Adrenal gland (tissue), 12 donors: Measurements from ENCODE around the gene UBE2J2. TPM values are rescaled to one million over a fixed set of nuclear protein-coding genes. Genes with fewer than 3 reads are reported as not detected.

Source experiments
- DNase-seq, 7 donors: peaks; one replicate each; pipeline ENCODE4 v3.0.0-alpha.2; 2019 to 2020
- H3K27ac ChIP-seq, 5 donors: fragments of 200-600 bp; sonication (generic) in 4 of 5; 1 replicate in 3 of 5; 2 replicates in 2 of 5; pipeline versions ENCODE4 v1.5.1 to v1.8.0; 2016 to 2020; ENCODE audit warnings: mild to moderate bottlenecking in 1 of 5
- H3K27me3 ChIP-seq: fragments of 200-600 bp; 2 replicates; pipeline ENCODE4 v1.8.0; 2021
- H3K36me3 ChIP-seq, 2 donors: fragments of 200-600 bp; replicated peaks in 1 of 2; 1 replicate in 1 of 2; 2 replicates in 1 of 2; pipeline versions ENCODE4 v1.5.1 to v1.8.0; 2018 to 2022
- H3K4me1 ChIP-seq, 2 donors: fragments of 200-600 bp; replicated peaks in 1 of 2; 1 replicate in 1 of 2; 2 replicates in 1 of 2; pipeline versions ENCODE4 v1.5.1 to v1.8.0; 2018 to 2021
- H3K4me3 ChIP-seq, 4 donors: fragments of 200-600 bp; sonication (generic) in 3 of 4; one replicate each; pipeline ENCODE4 v1.5.1; 2016 to 2018
- H3K9me3 ChIP-seq, 3 donors: fragments of 200-600 bp; sonication (generic) in 1 of 3; replicated peaks in 1 of 3; 1 replicate in 2 of 3; 2 replicates in 1 of 3; pipeline versions ENCODE4 v1.5.1 to v1.8.0; 2016 to 2021
- POLR2A ChIP-seq, 2 donors: fragments of 450-650 bp; IDR thresholded peaks; one replicate each; pipeline ENCODE4 v1.6.1; 2017; ENCODE audit warnings: antibody characterized with exemption in 2 of 2, mild to moderate bottlenecking in 2 of 2, moderate library complexity in 1 of 2
- WGBS, 4 donors: extraction: QIAGEN DNeasy Blood & Tissue Kit in 2 of 4; methylation state at CpG; one replicate each; pipeline versions ENCODE4 v1.1.5 to v1.1.7; 2013 to 2017; 5-methylcytosine and 5-hydroxymethylcytosine counted together
- intact Hi-C, 2 donors: fragments of 100-400 bp; cut with DNase I; formaldehyde crosslinking; loops; one replicate each; pipeline versions ENCODE4 v1.14.1 to v1.15.0; 2022 to 2023
- polyA plus RNA-seq, 3 donors: library from polyadenylated mRNA; stranded (reverse); fragments of 200-250 nt in 2 of 3; fragments of 350-450 nt in 1 of 3; fragmentation: Illumina TruSeq in 1 of 3; extraction: RNeasy Lipid Tissue Mini Kit (QIAGEN cat#74804) in 1 of 3; gene quantifications; one replicate each; pipeline ENCODE4 v1.2.3, GENCODE V29; 2013 to 2014
- total RNA-seq, 9 donors: library from RNA; depleted of rRNA in 4 of 9; stranded (reverse); fragments of >200 nt in 4 of 9; fragments of 120-200 nt in 1 of 9; fragmentation: NEBNext Ultra II Directional in 1 of 9; extraction: Animal tissue kit (Norgen Biotek cat#: 25700) in 1 of 9; gene quantifications; one replicate each; pipeline versions ENCODE4 v1.1.0 to v1.2.4, GENCODE V29; 2013 to 2023
- TF ChIP-seq, protein P1 (sequence below), 6 experiments: fragments of 450-650 bp in 4 of 6; fragments of 200-600 bp in 2 of 6; sonication (generic) in 1 of 6; IDR thresholded peaks; 1 replicate in 5 of 6; 2 replicates in 1 of 6; pipeline versions ENCODE4 v1.5.1 to v1.8.0; 2016 to 2021; ENCODE audit warnings: antibody characterized with exemption in 6 of 6, mild to moderate bottlenecking in 2 of 6, moderate library complexity in 1 of 6
- donor health status: healthy with polysubstance abuse.
- donor health status: Bipolar disorder and iron deficiency.
- donor health status: DM: yes; HTN: yes; CAD: no.
- donor health status: DM: no; HTN: no; CAD: no.
- donor health status: DM: no; HTN: no; CAD: no.
- donor health status: DM: yes; HTN: yes; CAD: no.

UBE2J2 gene
- total and polyA plus RNA-seq, 12 donors, result 30.1 to 74.4 (median 49.8) TPM

- TF ChIP-seq, protein P1, sequence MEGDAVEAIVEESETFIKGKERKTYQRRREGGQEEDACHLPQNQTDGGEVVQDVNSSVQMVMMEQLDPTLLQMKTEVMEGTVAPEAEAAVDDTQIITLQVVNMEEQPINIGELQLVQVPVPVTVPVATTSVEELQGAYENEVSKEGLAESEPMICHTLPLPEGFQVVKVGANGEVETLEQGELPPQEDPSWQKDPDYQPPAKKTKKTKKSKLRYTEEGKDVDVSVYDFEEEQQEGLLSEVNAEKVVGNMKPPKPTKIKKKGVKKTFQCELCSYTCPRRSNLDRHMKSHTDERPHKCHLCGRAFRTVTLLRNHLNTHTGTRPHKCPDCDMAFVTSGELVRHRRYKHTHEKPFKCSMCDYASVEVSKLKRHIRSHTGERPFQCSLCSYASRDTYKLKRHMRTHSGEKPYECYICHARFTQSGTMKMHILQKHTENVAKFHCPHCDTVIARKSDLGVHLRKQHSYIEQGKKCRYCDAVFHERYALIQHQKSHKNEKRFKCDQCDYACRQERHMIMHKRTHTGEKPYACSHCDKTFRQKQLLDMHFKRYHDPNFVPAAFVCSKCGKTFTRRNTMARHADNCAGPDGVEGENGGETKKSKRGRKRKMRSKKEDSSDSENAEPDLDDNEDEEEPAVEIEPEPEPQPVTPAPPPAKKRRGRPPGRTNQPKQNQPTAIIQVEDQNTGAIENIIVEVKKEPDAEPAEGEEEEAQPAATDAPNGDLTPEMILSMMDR (IDR thresholded peaks at IDR 0.05), result no peak
- TF ChIP-seq POLR2A (IDR thresholded peaks at IDR 0.05), result peak in 1 of 2 donors; percentile 15
- peaks cover 0 to 7% of the 10 kb centered on the region in 2 donors for H3K36me3 ChIP-seq
- peak overlapping the region in 4 of 5 donors; percentile 37 to 93 (median 80) for H3K27ac ChIP-seq
- H3K27me3 ChIP-seq, result no peaks in the 10 kb centered on the region
- 9 to 23% (median 19%) methylated on average over 6 to 25 of the region's 25 CpGs for WGBS, 4 donors
- H3K4me3 ChIP-seq, result peak overlapping the region in 2 of 4 donors; percentile 11 to 97
- H3K9me3 ChIP-seq, result no peaks in the 10 kb centered on the region
- intact Hi-C loops, result no loop called here
- H3K4me1 ChIP-seq, result peaks cover 40 to 45% of the 10 kb centered on the region in 2 donors
- peak; percentile 74 to 86 (median 79) for DNase-seq
These were observed 31.8 kb upstream of the UBE2J2 start for GRCh38 chr1:1305300-1306069.

- 17 to 36% (median 21%) methylated on average over 9 to 29 of the region's 29 CpGs for WGBS, 4 donors
- H3K27ac ChIP-seq, result peak overlapping the region in 4 of 5 donors; percentile 37 to 93 (median 80)
- H3K27me3 ChIP-seq, result no peaks in the 10 kb centered on the region
- peak; percentile 87 to 95 (median 90) for DNase-seq
- no peaks in the 10 kb centered on the region for H3K9me3 ChIP-seq
- no peaks in the 10 kb centered on the region for H3K36me3 ChIP-seq
- TF ChIP-seq, protein P1 (IDR thresholded peaks at IDR 0.05), result no peak
- TF ChIP-seq POLR2A (IDR thresholded peaks at IDR 0.05), result peak in 1 of 2 donors; percentile 44
- intact Hi-C loops, result no loop called here
- peak overlapping the region in 1 of 4 donors; percentile 97 for H3K4me3 ChIP-seq
- peaks cover 40 to 41% of the 10 kb centered on the region in 2 donors for H3K4me1 ChIP-seq
These were observed 31.0 kb upstream of the UBE2J2 start for GRCh38 chr1:1304331-1305299.

GRCh38 chr1:1303736-1304135 is 30.1 kb upstream of the UBE2J2 start:
- 79 to 88% (median 83%) methylated on average over 5 to 13 of the region's 13 CpGs; no CpG with 5 or more reads in 1 of the 4 donors for WGBS, 4 donors
- Histone ChIP-seq H3K9me3 (no peaks in the 10 kb centered on the region), H3K4me1 (peaks cover 32 to 34% of the 10 kb centered on the region in 2 donors), H3K4me3 (no peak overlapping the region), H3K27ac (peak overlapping the region in 2 of 5 donors; percentile 87 to 93), H3K36me3 (no peaks in the 10 kb centered on the region), H3K27me3 (no peaks in the 10 kb centered on the region)
- TF ChIP-seq, protein P1 (IDR thresholded peaks at IDR 0.05), result no peak
- no peak for TF ChIP-seq POLR2A (IDR thresholded peaks at IDR 0.05)
- intact Hi-C loops, result no loop called here
- DNase-seq, result no peak
